ENCODE measurements around the gene PCDHB1.

DNA sequence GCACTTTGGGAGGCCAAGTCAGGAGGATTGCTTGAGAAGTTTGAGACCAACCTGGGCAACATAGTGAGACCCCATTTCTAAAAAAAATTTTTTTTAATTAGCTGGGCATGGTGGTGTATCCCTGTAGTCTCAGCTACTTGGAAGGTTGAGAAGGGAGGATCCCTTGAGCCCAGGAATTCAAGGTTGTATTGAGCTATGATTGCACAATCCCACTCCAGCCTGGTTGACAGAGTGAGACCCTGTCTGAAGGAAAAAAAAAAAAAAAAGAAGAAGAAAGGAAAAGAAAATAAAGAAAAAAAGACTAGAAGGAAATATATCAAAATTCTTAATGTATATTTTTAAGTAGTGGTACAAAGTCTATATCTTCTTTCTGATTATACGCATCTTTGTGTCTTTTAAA is 28.8 kb upstream of the PCDHB1 start:
- TF ChIP-seq ZFP30 (CRISPR knock-in tag; IDR thresholded peaks at IDR 0.05; ENCODE audit: borderline replicate concordance) (no peak), IRF2 (CRISPR knock-in tag; IDR thresholded peaks at IDR 0.05) (no peak), YBX1 (IDR thresholded peaks at IDR 0.05) (no peak), ZNF3 (CRISPR knock-in tag; IDR thresholded peaks at IDR 0.05) (no peak), POLR2AphosphoS5 (IDR thresholded peaks at IDR 0.05; ENCODE audit: control insufficient read depth, insufficient read depth, low read depth, low read length) (no peak), ZZZ3 (IDR thresholded peaks at IDR 0.05) (no peak), ZNF239 (CRISPR knock-in tag; IDR thresholded peaks at IDR 0.05) (no peak), POLR2A (conservative IDR thresholded peaks at IDR 0.05) (no peak), NCOA2 (IDR thresholded peaks at IDR 0.05; ENCODE audit: partially characterized antibody in 2 of 2) (no peak), JUND (IDR thresholded peaks at IDR 0.05; ENCODE audit: borderline replicate concordance, low read depth, low read length) (no peak), JUND (tag; IDR thresholded peaks at IDR 0.05; ENCODE audit: borderline replicate concordance, low read depth, low read length) (no peak)
- TF ChIP-seq, protein P1, sequence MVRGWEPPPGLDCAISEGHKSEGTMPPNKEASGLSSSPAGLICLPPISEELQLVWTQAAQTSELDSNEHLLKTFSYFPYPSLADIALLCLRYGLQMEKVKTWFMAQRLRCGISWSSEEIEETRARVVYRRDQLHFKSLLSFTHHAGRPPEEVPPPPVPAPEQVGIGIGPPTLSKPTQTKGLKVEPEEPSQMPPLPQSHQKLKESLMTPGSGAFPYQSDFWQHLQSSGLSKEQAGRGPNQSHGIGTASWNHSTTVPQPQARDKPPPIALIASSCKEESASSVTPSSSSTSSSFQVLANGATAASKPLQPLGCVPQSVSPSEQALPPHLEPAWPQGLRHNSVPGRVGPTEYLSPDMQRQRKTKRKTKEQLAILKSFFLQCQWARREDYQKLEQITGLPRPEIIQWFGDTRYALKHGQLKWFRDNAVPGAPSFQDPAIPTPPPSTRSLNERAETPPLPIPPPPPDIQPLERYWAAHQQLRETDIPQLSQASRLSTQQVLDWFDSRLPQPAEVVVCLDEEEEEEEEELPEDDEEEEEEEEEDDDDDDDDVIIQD (CRISPR knock-in tag; IDR thresholded peaks at IDR 0.05) = no peak
- TF ChIP-seq, protein P2, sequence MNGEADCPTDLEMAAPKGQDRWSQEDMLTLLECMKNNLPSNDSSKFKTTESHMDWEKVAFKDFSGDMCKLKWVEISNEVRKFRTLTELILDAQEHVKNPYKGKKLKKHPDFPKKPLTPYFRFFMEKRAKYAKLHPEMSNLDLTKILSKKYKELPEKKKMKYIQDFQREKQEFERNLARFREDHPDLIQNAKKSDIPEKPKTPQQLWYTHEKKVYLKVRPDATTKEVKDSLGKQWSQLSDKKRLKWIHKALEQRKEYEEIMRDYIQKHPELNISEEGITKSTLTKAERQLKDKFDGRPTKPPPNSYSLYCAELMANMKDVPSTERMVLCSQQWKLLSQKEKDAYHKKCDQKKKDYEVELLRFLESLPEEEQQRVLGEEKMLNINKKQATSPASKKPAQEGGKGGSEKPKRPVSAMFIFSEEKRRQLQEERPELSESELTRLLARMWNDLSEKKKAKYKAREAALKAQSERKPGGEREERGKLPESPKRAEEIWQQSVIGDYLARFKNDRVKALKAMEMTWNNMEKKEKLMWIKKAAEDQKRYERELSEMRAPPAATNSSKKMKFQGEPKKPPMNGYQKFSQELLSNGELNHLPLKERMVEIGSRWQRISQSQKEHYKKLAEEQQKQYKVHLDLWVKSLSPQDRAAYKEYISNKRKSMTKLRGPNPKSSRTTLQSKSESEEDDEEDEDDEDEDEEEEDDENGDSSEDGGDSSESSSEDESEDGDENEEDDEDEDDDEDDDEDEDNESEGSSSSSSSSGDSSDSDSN (IDR thresholded peaks at IDR 0.05; ENCODE audit: borderline replicate concordance in 1 of 2, low read depth in 2 of 2, low read length in 2 of 2) = no peak
- TF ChIP-seq, protein P3, sequence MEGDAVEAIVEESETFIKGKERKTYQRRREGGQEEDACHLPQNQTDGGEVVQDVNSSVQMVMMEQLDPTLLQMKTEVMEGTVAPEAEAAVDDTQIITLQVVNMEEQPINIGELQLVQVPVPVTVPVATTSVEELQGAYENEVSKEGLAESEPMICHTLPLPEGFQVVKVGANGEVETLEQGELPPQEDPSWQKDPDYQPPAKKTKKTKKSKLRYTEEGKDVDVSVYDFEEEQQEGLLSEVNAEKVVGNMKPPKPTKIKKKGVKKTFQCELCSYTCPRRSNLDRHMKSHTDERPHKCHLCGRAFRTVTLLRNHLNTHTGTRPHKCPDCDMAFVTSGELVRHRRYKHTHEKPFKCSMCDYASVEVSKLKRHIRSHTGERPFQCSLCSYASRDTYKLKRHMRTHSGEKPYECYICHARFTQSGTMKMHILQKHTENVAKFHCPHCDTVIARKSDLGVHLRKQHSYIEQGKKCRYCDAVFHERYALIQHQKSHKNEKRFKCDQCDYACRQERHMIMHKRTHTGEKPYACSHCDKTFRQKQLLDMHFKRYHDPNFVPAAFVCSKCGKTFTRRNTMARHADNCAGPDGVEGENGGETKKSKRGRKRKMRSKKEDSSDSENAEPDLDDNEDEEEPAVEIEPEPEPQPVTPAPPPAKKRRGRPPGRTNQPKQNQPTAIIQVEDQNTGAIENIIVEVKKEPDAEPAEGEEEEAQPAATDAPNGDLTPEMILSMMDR (IDR thresholded peaks at IDR 0.05 in 2 of 3, conservative IDR thresholded peaks at IDR 0.05 in 1 of 3; ENCODE audit: insufficient read depth in 2 of 3, low read depth in 1 of 3, low read length in 3 of 3) = no peak

Data from K562 (cell line).